ENCODE data around the gene CD248.

CD248 gene

GRCh38 chr11:66340596-66341501 is 24.0 kb upstream of the CD248 start:
- no peak for DNase-seq

DNA sequence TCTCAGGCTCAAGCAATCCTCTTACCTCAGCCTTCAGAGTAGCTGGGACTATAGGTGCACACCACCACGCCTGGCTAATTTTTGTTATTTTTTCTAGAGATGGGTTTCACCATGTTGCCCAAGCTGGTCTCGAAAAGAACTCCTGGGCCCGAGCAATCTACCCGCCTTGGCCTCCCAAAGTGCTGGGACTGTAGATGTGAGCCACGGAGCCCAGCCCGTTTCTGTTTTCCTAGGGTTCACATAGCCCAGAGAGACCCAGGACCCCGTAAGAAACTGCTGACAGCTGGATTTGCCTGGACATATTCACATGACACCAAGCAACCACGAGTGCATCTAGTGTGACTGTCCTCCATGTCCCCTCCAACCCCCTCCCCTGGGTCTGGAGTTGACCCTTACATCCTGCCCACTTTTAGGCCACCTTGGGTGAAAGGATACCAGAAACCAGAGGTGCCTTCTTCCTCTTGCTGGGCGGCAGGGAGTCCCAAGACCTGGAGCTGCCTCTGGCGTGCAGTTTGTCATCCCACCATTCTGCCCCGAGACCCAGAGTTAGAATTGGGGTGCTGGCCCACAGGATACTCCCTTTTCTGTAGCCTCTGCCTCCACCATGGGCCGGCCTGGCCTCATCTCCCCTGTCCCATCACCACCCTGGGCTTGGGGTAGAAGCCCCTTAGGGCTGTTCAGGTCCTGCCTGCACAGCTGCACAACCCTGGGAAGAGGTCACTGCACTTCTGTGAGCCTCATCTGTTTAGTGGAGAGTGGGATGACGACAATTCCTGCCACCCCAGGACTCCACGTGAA is 23.0 kb upstream of the CD248 start:
- DNase-seq, result no peak

- DNase-seq, result no peak
Observed at GRCh38 chr11:66339162-66339675, 22.4 kb upstream of the CD248 start.

GRCh38 chr11:66338276-66339161 is 21.7 kb upstream of the CD248 start:
- DNase-seq, result no peak

DNA sequence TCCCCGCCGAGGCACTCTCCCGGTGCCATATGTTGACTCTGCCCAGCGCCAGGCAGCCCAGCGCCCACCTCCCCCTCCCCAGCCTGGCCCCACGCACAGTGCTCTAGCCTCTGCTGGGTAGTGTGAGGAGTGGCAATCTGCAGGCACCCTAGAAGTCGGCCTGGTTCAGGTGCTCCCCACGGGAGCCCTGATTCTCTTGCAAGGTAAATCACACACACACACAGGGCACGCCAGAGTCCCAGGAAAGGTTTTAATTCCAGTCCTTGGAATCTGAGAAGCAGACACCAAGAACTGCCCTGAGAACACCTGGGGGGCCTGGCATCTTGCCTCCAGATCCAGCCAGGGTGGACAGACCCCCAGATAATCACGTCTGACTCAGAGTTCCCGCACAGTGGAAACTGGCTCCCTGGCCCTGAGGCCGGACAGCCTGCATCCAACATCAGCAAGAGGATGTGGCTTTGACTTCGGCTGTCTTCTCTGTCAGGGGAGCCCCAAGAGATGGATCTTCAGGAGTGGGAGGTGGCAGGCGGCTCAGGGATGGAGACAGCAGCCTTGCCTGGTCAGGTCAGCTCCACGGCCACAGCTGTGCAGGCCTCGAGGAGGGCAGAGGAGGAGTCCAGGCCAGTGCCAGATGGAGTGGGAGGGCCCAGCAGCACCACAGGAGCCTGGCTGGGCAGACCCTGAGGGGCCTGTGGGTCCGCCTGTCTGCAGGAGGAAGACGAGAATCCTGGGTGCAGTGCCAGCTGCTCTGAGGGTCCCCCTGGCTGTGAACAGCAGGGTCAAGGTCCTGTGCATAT is 20.5 kb upstream of the CD248 start:
- no peak for DNase-seq

- DNase-seq, result no peak
Observed at GRCh38 chr11:66336234-66337102, 19.6 kb upstream of the CD248 start, which contains the start of gene RIN1. TSS of gene RIN1 (minus strand) at chr11:66336434. CDS start at chr11:66336402, 32 bp downstream.

DNA sequence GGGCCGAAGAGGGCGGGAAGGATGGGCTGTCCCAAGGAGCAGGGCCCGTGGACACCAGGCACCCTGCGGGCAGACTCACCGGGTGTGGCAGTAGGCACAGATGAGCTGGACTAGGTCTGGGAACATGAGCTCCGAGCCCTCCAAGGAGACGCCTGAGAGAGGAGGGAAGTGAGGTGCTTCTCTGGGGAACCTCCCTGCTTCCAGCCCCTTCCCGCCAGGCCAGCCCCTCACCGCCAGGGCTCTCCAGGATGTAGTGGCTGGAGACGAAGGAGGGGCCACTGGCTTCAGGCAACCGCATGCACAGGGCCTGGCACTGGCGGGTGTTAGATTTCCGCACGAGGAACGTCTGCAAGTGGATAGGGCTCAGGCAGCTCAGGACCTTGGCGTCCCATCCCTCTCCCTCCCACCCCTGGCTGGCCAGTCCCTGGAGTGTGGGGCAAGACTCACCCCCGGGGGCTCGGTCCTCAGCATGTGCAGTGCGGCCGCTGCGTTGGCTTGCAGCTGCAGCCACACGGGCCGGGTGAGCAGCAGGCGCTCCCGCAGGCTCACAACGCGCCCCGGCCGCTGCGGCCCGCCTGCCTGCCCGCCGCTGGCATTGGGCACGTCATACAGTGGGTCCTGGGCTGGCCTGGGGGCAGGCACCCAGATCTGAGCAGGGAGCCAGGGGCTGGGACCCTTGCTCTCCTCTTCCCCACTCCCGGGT is 18.8 kb upstream of the CD248 start:
- no peak for DNase-seq

GRCh38 chr11:66334605-66335442 is 18.0 kb upstream of the CD248 start:
- no peak for DNase-seq

- DNase-seq, result no peak
Observed at GRCh38 chr11:66333896-66334604, 17.2 kb upstream of the CD248 start.

DNA sequence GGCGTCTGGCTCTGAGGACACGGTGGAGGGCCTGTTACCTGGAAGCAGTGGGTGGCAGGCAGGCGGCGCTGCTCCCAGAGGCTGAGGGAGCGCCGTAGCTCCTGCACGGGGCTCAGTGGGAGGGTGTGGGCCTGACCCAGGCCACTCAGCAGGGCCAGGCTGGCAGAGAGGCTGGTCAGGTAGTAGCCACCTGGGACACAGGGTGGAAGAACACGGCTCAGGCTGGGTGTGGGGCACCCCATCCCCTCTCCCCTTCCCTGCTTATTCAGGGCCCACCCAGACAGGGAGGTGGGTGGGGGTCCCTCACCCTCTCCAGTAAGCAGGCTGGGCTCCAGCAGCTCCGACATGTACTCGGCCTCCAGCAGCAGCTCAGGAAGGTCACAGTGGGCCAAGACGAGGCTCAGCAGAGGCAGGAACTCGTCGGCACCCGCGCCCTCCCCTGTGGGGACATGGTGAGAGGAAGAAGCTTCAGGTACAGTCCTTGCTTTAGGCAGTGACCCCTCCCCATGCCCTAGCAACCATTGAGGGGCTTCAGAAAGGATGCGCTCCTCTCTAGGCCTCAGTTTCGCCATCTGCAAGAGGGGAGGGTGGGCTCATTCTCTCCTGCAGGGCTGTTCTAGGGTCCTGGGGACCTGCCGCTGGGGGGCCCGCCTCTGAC is 16.5 kb upstream of the CD248 start:
- no peak for DNase-seq

GRCh38 chr11:66332371-66333219 is 15.8 kb upstream of the CD248 start:
- DNase-seq, result no peak

- DNase-seq, result no peak
Observed at GRCh38 chr11:66331542-66332370, 14.9 kb upstream of the CD248 start.

- DNase-seq, result no peak
Observed at GRCh38 chr11:66330931-66331330, 14.1 kb upstream of the CD248 start.

DNA sequence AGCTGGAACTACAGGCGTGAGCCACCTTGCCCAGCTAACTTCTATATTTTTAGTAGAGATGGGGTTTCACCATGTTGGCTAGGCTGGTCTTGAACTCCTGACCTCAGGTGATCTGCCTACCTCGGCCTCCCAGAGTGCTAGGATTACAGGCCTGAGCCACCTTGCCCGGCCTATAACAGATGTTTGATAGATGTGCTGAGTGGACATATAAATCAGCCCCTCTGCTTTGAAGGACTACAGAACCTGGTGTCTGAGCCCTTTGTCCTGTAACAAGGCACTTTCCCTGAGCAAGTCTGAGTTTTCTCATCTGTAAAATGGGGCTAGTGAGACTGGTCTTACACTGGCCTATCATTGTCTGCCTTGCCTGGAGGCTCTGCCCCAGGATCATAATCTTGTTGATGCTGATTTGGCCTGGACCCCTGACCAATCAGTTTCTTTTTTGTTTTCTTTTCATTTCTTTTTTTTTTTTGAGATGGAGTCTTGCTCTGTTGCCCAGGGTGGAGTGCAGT is 12.4 kb upstream of the CD248 start:
- no peak for DNase-seq

- peak; percentile 79 for DNase-seq
Observed at GRCh38 chr11:66328302-66329144, 11.7 kb upstream of the CD248 start.

All from NCI-H510A treated with DMSO at 0.1 percent for 48 hours (cell line).